Measurements from ENCODE around the gene SIK2.

DNA sequence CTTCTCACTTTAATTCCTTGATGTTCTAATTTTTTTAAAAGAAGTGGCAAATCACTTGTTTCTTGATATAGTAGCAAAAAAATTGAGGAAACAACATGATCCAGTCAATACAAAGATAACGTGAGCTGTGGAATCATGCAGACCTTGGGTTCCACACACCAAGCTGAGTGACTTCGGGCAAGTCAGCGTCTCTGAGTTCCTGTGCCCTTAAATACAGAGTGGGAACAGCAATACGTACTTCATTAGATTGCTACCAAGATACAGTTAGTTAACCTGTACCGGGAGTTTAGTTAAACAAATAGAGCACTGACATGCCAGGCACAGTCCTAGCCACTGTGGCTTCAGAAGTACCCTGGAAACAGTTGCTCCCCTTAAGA is 105.4 kb downstream of the SIK2 start:
- no peak for TF ChIP-seq CTCF (IDR thresholded peaks at IDR 0.05 in 8 of 11, conservative IDR thresholded peaks at IDR 0.05 in 3 of 11)
- TF ChIP-seq POLR2A (IDR thresholded peaks at IDR 0.05) = no peak
- no peak for TF ChIP-seq POLR2AphosphoS5 (IDR thresholded peaks at IDR 0.05)

Data from spleen (tissue), 7 donors.